Neural crest cell (in vitro differentiated cells): ENCODE results near the gene KIAA0040. TPM values are rescaled to one million over a fixed set of nuclear protein-coding genes. Genes with fewer than 3 reads are reported as not detected.

Experiments
- DNase-seq: peaks from one replicate; pipeline ENCODE4 v3.0.0; 2021; ENCODE audit warnings: low read depth, mixed read lengths, low spot score
- H3K27ac Mint-ChIP-seq: one replicate; pipeline ENCODE4 v1.8.0; 2021; ENCODE audit warnings: mild to moderate bottlenecking, mixed read lengths; ENCODE audit not compliant: unreplicated experiment
- H3K27me3 Mint-ChIP-seq: 2 replicates; pipeline ENCODE4 v1.8.0; 2021; ENCODE audit warnings: low read depth, mild to moderate bottlenecking, mixed read lengths
- H3K36me3 Mint-ChIP-seq: 2 replicates; pipeline ENCODE4 v1.8.0; 2021; ENCODE audit warnings: low read depth, mild to moderate bottlenecking, mixed read lengths
- H3K4me1 Mint-ChIP-seq: 2 replicates; pipeline ENCODE4 v1.8.0; 2021; ENCODE audit warnings: mixed read lengths
- H3K4me3 Mint-ChIP-seq: one replicate; pipeline ENCODE4 v1.8.0; 2021; ENCODE audit warnings: mild to moderate bottlenecking, mixed read lengths
- H3K9me3 Mint-ChIP-seq: 2 replicates; pipeline ENCODE4 v1.8.0; 2021; ENCODE audit warnings: mixed read lengths
- CTCF ChIP-seq: fragments of 200-600 bp; sonication (generic); conservative IDR thresholded peaks from 2 replicates; pipeline ENCODE4 v1.5.0; 2021; ENCODE audit warnings: antibody characterized with exemption, mild to moderate bottlenecking
- total RNA-seq: library from RNA; stranded (reverse); gene quantifications from 2 replicates; pipeline ENCODE4 v1.2.1, GENCODE V29; 2021

Gene KIAA0040
- total RNA-seq, 1 donor from 2014 or later = 0.42 TPM

GRCh38 chr1:175171036-175171913 is 21.3 kb downstream of the KIAA0040 start:
- no peak for DNase-seq
- H3K27me3 Mint-ChIP-seq = peaks cover 7% of the 10 kb centered on the region
- no peaks in the 10 kb centered on the region for H3K36me3 Mint-ChIP-seq
- no peak overlapping the region for H3K27ac Mint-ChIP-seq
- no peak overlapping the region for H3K4me3 Mint-ChIP-seq
- H3K4me1 Mint-ChIP-seq = no peaks in the 10 kb centered on the region
- TF ChIP-seq CTCF = no peak
- H3K9me3 Mint-ChIP-seq = no peaks in the 10 kb centered on the region

- Mint-ChIP-seq H3K4me1 (peaks cover 10% of the 10 kb centered on the region), H3K27ac (no peak overlapping the region), H3K9me3 (no peaks in the 10 kb centered on the region), H3K27me3 (peaks cover 7% of the 10 kb centered on the region), H3K36me3 (no peaks in the 10 kb centered on the region), H3K4me3 (no peak overlapping the region)
- no peak for DNase-seq
- no peak for TF ChIP-seq CTCF
Measured at GRCh38 chr1:175169286-175170018, 23.1 kb downstream of the KIAA0040 start.

GRCh38 chr1:175168782-175169181 is 23.8 kb downstream of the KIAA0040 start:
- Mint-ChIP-seq H3K27me3 (peaks cover 7% of the 10 kb centered on the region), H3K27ac (no peak overlapping the region), H3K9me3 (no peaks in the 10 kb centered on the region), H3K4me1 (peaks cover 17% of the 10 kb centered on the region), H3K36me3 (no peaks in the 10 kb centered on the region), H3K4me3 (no peak overlapping the region)
- no peak for TF ChIP-seq CTCF
- DNase-seq = no peak

GRCh38 chr1:175167861-175168260 is 24.7 kb downstream of the KIAA0040 start:
- no peak overlapping the region for H3K27ac Mint-ChIP-seq
- DNase-seq = no peak
- H3K36me3 Mint-ChIP-seq = no peaks in the 10 kb centered on the region
- H3K4me1 Mint-ChIP-seq = peaks cover 18% of the 10 kb centered on the region
- no peak for TF ChIP-seq CTCF
- no peak overlapping the region for H3K4me3 Mint-ChIP-seq
- peaks cover 7% of the 10 kb centered on the region for H3K27me3 Mint-ChIP-seq
- no peaks in the 10 kb centered on the region for H3K9me3 Mint-ChIP-seq

DNA sequence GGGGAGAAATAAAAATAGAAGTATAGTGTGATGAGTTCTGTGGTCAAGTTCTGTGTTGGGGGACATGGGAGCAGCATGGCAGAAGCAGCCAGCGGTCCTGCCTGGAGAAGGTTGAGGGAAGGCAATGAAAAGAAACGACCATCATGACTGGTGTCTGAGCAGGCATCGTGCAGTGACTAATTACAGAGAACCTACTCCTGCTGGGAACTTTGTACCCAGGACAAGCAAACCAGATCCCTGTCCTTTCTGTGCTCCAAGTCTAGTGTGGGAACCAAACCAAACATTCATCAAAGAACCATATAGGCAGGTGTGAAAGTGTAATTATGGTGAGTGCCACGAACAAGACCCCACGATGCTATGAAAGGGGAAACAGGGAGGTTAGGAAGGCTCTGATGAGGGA is 25.8 kb downstream of the KIAA0040 start:
- no peak overlapping the region for H3K4me3 Mint-ChIP-seq
- no peak overlapping the region for H3K27ac Mint-ChIP-seq
- no peak for DNase-seq
- peaks cover 18% of the 10 kb centered on the region for H3K4me1 Mint-ChIP-seq
- H3K36me3 Mint-ChIP-seq = no peaks in the 10 kb centered on the region
- H3K27me3 Mint-ChIP-seq = peaks cover 7% of the 10 kb centered on the region
- no peak for TF ChIP-seq CTCF
- H3K9me3 Mint-ChIP-seq = no peaks in the 10 kb centered on the region
